ENCODE data around the gene WDR55. TPM values are rescaled to one million over a fixed set of nuclear protein-coding genes. Genes with fewer than 3 reads are reported as not detected.

WDR55 gene
- total and polyA plus RNA-seq, 2 of the 13 experiments (the other 11 are each of a cell fraction or from before 2014, with no cell fraction given) = 17.7 to 18.2 TPM

DNA sequence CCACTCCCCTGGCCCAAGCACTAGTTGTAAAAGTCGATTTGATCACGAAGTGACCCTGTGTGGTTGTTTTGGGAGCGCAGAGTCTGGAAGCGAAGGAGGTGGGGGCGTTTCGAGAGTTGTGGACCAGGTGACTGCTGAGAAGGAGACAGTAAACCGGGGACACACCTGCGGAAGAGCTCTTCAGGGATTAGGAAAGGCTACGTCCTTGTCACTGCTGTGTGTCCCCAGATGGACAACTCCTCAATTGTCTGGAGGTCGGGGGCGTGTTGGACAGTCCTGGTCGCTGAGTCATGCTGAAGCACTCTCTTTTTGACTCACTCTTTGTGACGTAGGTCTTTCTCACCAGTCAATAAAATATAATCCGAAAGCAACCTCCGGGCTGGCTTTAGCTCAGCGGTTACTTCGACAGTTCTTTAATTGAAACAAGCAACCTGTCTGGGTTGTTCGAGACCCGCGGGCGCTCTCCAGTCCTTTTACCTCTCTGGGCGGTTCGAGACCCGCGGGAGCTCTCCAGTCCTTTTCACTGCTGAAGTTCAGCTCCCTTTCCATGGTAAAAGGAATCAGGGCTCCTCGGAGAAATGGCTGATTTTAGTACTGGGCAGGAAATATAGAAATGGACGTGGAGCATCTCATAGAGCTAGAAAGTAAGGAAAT is 46.3 kb downstream of the WDR55 start (continued):
- TF ChIP-seq ZNF142 (CRISPR knock-in tag; IDR thresholded peaks at IDR 0.05) (no peak), NCOA2 (CRISPR knock-in tag; IDR thresholded peaks at IDR 0.05) (no peak), CHD4 (IDR thresholded peaks at IDR 0.05; ENCODE audit: borderline replicate concordance, low read length) (no peak), ZNF121 (CRISPR knock-in tag; IDR thresholded peaks at IDR 0.05) (0 out of 2 replicates have a peak, but pooled peaks have one; percentile 8), KMT2B (CRISPR knock-in tag; IDR thresholded peaks at IDR 0.05) (peak; percentile 67), ZNF691 (CRISPR knock-in tag; IDR thresholded peaks at IDR 0.05; ENCODE audit: borderline replicate concordance, low read depth) (no peak), SAFB2 (CRISPR knock-in tag; IDR thresholded peaks at IDR 0.05; ENCODE audit: borderline replicate concordance, low read depth) (no peak), MAFG (CRISPR knock-in tag; IDR thresholded peaks at IDR 0.05) (peak; percentile 97), HNF4G (IDR thresholded peaks at IDR 0.05; ENCODE audit: borderline replicate concordance, low read depth, low read length) (no peak), HNF4G (CRISPR knock-in tag; IDR thresholded peaks at IDR 0.05; ENCODE audit: borderline replicate concordance, low read depth) (no peak), ZNF614 (CRISPR knock-in tag; IDR thresholded peaks at IDR 0.05; ENCODE audit: borderline replicate concordance) (peak; percentile 57; the same call in 1 of the 2 replicates), SIX4 (CRISPR knock-in tag; IDR thresholded peaks at IDR 0.05) (0 out of 2 replicates have a peak, but pooled peaks have one; percentile 21), RFXAP (CRISPR knock-in tag; IDR thresholded peaks at IDR 0.05; ENCODE audit: borderline replicate concordance) (0 out of 2 replicates have a peak, but pooled peaks have one; percentile 30), ZNF350 (CRISPR knock-in tag; IDR thresholded peaks at IDR 0.05; ENCODE audit: borderline replicate concordance, low read depth) (no peak; the same call in 1 of the 2 replicates), SOX13 (IDR thresholded peaks at IDR 0.05) (no peak), SOX13 (CRISPR knock-in tag; conservative IDR thresholded peaks at IDR 0.05 in 1 of 2, IDR thresholded peaks at IDR 0.05 in 1 of 2) (peak in 1 of 2 experiments; percentile 74; a peak in 2 of 4 replicates)
- TF ChIP-seq, protein P1, sequence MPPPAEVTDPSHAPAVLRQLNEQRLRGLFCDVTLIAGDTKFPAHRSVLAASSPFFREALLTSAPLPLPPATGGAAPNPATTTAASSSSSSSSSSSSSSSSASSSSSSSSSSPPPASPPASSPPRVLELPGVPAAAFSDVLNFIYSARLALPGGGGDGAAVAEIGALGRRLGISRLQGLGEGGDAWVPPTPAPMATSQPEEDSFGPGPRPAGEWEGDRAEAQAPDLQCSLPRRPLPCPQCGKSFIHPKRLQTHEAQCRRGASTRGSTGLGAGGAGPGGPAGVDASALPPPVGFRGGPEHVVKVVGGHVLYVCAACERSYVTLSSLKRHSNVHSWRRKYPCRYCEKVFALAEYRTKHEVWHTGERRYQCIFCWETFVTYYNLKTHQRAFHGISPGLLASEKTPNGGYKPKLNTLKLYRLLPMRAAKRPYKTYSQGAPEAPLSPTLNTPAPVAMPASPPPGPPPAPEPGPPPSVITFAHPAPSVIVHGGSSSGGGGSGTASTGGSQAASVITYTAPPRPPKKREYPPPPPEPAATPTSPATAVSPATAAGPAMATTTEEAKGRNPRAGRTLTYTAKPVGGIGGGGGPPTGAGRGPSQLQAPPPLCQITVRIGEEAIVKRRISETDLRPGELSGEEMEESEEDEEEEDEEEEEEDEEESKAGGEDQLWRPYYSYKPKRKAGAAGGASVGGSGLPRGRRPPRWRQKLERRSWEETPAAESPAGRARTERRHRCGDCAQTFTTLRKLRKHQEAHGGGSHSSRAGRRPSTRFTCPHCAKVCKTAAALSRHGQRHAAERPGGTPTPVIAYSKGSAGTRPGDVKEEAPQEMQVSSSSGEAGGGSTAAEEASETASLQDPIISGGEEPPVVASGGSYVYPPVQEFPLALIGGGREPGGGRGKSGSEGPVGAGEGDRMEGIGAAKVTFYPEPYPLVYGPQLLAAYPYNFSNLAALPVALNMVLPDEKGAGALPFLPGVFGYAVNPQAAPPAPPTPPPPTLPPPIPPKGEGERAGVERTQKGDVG (CRISPR knock-in tag; IDR thresholded peaks at IDR 0.05; ENCODE audit: borderline replicate concordance) = no peak

Measured in HepG2 (cell line).